Retina (tissue), 1 donor: ENCODE results near the gene KCTD3.

Experiments used
- DNase-seq: peaks from one replicate; pipeline ENCODE4 v3.0.0-alpha.2; 2016

Gene KCTD3

GRCh38 chr1:215566556-215567490 lies at the start of gene KCTD3:
KCTD3 (plus strand) TSS chr1:215567304; CDS start chr1:215567686, 382 bp downstream.
- peak; percentile 94 for DNase-seq

GRCh38 chr1:215517441-215517891 lies 49.6 kb upstream of the KCTD3 start:
- no peak for DNase-seq

- DNase-seq, result no peak
These were observed 48.5 kb upstream of the KCTD3 start for GRCh38 chr1:215518594-215518993.

- no peak for DNase-seq
These were observed 45.8 kb upstream of the KCTD3 start for GRCh38 chr1:215521279-215521678.

GRCh38 chr1:215523128-215523861 lies 43.8 kb upstream of the KCTD3 start:
- no peak for DNase-seq

- DNase-seq, result no peak
These were observed 43.2 kb upstream of the KCTD3 start for GRCh38 chr1:215523906-215524305.

- DNase-seq, result peak; percentile 45
These were observed 40.8 kb upstream of the KCTD3 start for GRCh38 chr1:215526147-215526845.

GRCh38 chr1:215526846-215527151 lies 40.3 kb upstream of the KCTD3 start:
- DNase-seq, result no peak

- DNase-seq, result no peak
These were observed 38.0 kb upstream of the KCTD3 start for GRCh38 chr1:215529111-215529510.

GRCh38 chr1:215529571-215529970 lies 37.5 kb upstream of the KCTD3 start:
- DNase-seq, result no peak

- no peak for DNase-seq
These were observed 36.6 kb upstream of the KCTD3 start for GRCh38 chr1:215530401-215530984.

GRCh38 chr1:215539803-215540570 lies 27.1 kb upstream of the KCTD3 start:
- DNase-seq, result no peak

- DNase-seq, result no peak
These were observed 24.8 kb upstream of the KCTD3 start for GRCh38 chr1:215542301-215542700.

- DNase-seq, result no peak
These were observed 23.9 kb upstream of the KCTD3 start for GRCh38 chr1:215543191-215543606.

- no peak for DNase-seq
These were observed 23.3 kb upstream of the KCTD3 start for GRCh38 chr1:215543806-215544205.

GRCh38 chr1:215544566-215544965 lies 22.5 kb upstream of the KCTD3 start:
- DNase-seq, result no peak

GRCh38 chr1:215545096-215545495 lies 22.0 kb upstream of the KCTD3 start:
- DNase-seq, result no peak

GRCh38 chr1:215547011-215547410 lies 20.1 kb upstream of the KCTD3 start:
- no peak for DNase-seq

GRCh38 chr1:215551806-215552205 lies 15.3 kb upstream of the KCTD3 start:
- no peak for DNase-seq

GRCh38 chr1:215554865-215555264 lies 12.2 kb upstream of the KCTD3 start:
- DNase-seq, result no peak

- DNase-seq, result no peak
These were observed 11.6 kb upstream of the KCTD3 start for GRCh38 chr1:215555531-215555930.

- no peak for DNase-seq
These were observed 10.1 kb upstream of the KCTD3 start for GRCh38 chr1:215556996-215557395.
